Right lobe of liver (tissue), 4 donors: Measurements from ENCODE around the gene POLD3.

Experiments
- POLR2A ChIP-seq: fragments of 450-650 bp; IDR thresholded peaks from one replicate; pipeline ENCODE4 v1.6.1; 2017; ENCODE audit warnings: antibody characterized with exemption, mild to moderate bottlenecking
- TF ChIP-seq, protein P1 (sequence below), 4 donors: fragments of 200-600 bp in 3 of 4; fragments of 450-650 bp in 1 of 4; IDR thresholded peaks; one replicate each; pipeline versions ENCODE4 v1.5.1 to v1.8.0; 2016 to 2022; ENCODE audit warnings: antibody characterized with exemption in 4 of 4, mild to moderate bottlenecking in 2 of 4
- donor health status: DM: no; HTN: no; CAD: no.
- donor health status: DM: no; HTN: no; CAD: no.
- donor health status: DM: no; HTN: yes; CAD: no.

DNA sequence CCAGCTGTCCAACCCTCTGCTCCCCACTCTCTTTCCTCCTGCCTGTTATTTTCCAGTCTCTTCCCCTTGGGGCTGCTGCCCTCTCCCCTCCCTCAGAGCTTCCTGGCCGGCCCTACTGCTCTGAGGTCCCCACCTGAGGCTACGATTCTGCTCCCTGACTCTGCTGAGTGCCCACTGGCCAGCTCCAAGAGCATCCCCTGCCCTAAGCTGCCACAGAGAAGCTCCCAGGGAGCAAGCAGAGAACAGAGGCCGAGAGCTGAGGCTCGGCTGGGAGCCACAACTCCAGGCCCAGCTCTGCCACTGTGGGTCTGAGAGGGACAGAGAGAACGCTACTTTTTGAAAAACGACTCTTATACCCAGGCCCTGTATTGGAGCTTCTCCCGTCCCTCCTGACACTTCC, 77.8 kb downstream of the POLD3 start:
- no peak for TF ChIP-seq POLR2A
- TF ChIP-seq, protein P1, sequence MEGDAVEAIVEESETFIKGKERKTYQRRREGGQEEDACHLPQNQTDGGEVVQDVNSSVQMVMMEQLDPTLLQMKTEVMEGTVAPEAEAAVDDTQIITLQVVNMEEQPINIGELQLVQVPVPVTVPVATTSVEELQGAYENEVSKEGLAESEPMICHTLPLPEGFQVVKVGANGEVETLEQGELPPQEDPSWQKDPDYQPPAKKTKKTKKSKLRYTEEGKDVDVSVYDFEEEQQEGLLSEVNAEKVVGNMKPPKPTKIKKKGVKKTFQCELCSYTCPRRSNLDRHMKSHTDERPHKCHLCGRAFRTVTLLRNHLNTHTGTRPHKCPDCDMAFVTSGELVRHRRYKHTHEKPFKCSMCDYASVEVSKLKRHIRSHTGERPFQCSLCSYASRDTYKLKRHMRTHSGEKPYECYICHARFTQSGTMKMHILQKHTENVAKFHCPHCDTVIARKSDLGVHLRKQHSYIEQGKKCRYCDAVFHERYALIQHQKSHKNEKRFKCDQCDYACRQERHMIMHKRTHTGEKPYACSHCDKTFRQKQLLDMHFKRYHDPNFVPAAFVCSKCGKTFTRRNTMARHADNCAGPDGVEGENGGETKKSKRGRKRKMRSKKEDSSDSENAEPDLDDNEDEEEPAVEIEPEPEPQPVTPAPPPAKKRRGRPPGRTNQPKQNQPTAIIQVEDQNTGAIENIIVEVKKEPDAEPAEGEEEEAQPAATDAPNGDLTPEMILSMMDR (IDR thresholded peaks at IDR 0.05): no peak
